DND-41 (cell line): ENCODE results near the gene FGF5.

Experiments
- ATAC-seq: fragments of 200-7000 bp; cut with Tn5 transposase; 3 replicates; pipeline ENCODE4 v1.9.1; 2021; ENCODE audit warnings: low read depth; ENCODE audit not compliant: insufficient read depth
- DNase-seq: peaks from one replicate; pipeline ENCODE4 v3.0.0-alpha.2; 2020
- H2AFZ ChIP-seq: 2 replicates; pipeline ENCODE4 v1.6.0; 2012; ENCODE audit warnings: low read depth, low read length
- H3K27ac ChIP-seq: 2 replicates; pipeline ENCODE4 v1.5.1; 2012; ENCODE audit warnings: low read length, inconsistent platforms
- H3K27me3 ChIP-seq: fragments of 200-600 bp; sonication (generic); 2 replicates; pipeline ENCODE4 v1.6.0; 2012; ENCODE audit warnings: low read length, mild to moderate bottlenecking, inconsistent platforms; ENCODE audit not compliant: insufficient read depth, poor library complexity
- H3K36me3 ChIP-seq: 2 replicates; pipeline ENCODE4 v1.5.1; 2012; ENCODE audit warnings: low read length, inconsistent platforms; ENCODE audit not compliant: insufficient read depth
- H3K4me1 ChIP-seq: 2 replicates; pipeline ENCODE4 v1.5.1; 2012; ENCODE audit warnings: mild to moderate bottlenecking, low read length; ENCODE audit not compliant: insufficient read depth
- H3K4me2 ChIP-seq: 2 replicates; pipeline ENCODE4 v1.6.0; 2012; ENCODE audit warnings: mild to moderate bottlenecking, moderate library complexity, low read length, inconsistent platforms; ENCODE audit not compliant: insufficient read depth
- H3K4me3 ChIP-seq, 2 experiments: fragments of 200-600 bp in 1 of 2; shearing (Covaris generic) in 1 of 2; 2 replicates each; pipeline ENCODE4 v1.5.1; 2012 to 2016; ENCODE audit warnings: inconsistent platforms in 2 of 2, low read length in 2 of 2, mild to moderate bottlenecking in 2 of 2, low read depth in 1 of 2, moderate library complexity in 1 of 2
- H3K79me2 ChIP-seq: 2 replicates; pipeline ENCODE4 v1.6.0; 2012; ENCODE audit warnings: low read length, inconsistent platforms; ENCODE audit not compliant: insufficient read depth
- H3K9ac ChIP-seq: 2 replicates; pipeline ENCODE4 v1.6.0; 2012; ENCODE audit warnings: low read depth, mild to moderate bottlenecking, inconsistent platforms, low read length, moderate library complexity
- H3K9me3 ChIP-seq: 2 replicates; pipeline ENCODE4 v1.5.1; 2012; ENCODE audit warnings: low read length, moderate library complexity, mild to moderate bottlenecking, inconsistent platforms; ENCODE audit not compliant: insufficient read depth, severe bottlenecking
- H4K20me1 ChIP-seq: 2 replicates; pipeline ENCODE4 v1.6.0; 2012; ENCODE audit warnings: low read length; ENCODE audit not compliant: insufficient read depth
- CTCF ChIP-seq: IDR thresholded peaks from 2 replicates; pipeline ENCODE4 v1.5.1; 2012; ENCODE audit warnings: borderline replicate concordance, low read length, moderate library complexity, mild to moderate bottlenecking; ENCODE audit not compliant: poor library complexity, severe bottlenecking; ENCODE audit errors: extremely low read depth
- EZH2 ChIP-seq: IDR thresholded peaks from 3 replicates; pipeline ENCODE4 v1.6.1; 2012; ENCODE audit warnings: borderline replicate concordance, low read depth, mild to moderate bottlenecking, moderate library complexity, low read length, inconsistent platforms; ENCODE audit not compliant: severe bottlenecking

FGF5 gene

GRCh38 chr4:80229128-80229527, 37.3 kb upstream of the FGF5 start:
- H3K27ac ChIP-seq, result no peak overlapping the region
- no peak overlapping the region for H3K4me2 ChIP-seq
- H3K4me1 ChIP-seq, result no peaks in the 10 kb centered on the region
- no peak overlapping the region for H3K9ac ChIP-seq
- no peaks in the 10 kb centered on the region for H3K9me3 ChIP-seq
- no peak overlapping the region for H2AFZ ChIP-seq
- no peak for TF ChIP-seq EZH2
- TF ChIP-seq CTCF, result no peak
- ATAC-seq (no peak), DNase-seq (no peak)
- no peaks in the 10 kb centered on the region for H3K79me2 ChIP-seq
- no peaks in the 10 kb centered on the region for H4K20me1 ChIP-seq
- no peak overlapping the region for H3K4me3 ChIP-seq
- H3K36me3 ChIP-seq, result no peaks in the 10 kb centered on the region
- no peaks in the 10 kb centered on the region for H3K27me3 ChIP-seq

GRCh38 chr4:80229590-80229989, 36.9 kb upstream of the FGF5 start:
- ATAC-seq (0 out of 3 replicates have a peak, but pooled peaks have one; percentile 29), DNase-seq (no peak)
- Histone ChIP-seq H3K27ac (no peak overlapping the region), H3K36me3 (no peaks in the 10 kb centered on the region), H3K9ac (no peak overlapping the region), H3K27me3 (no peaks in the 10 kb centered on the region), H3K4me3 (no peak overlapping the region), H3K4me2 (no peak overlapping the region), H3K4me1 (no peaks in the 10 kb centered on the region), H3K79me2 (no peaks in the 10 kb centered on the region), H2AFZ (no peak overlapping the region), H3K9me3 (no peaks in the 10 kb centered on the region), H4K20me1 (no peaks in the 10 kb centered on the region)
- TF ChIP-seq EZH2, result no peak

- Histone ChIP-seq H3K9ac (no peak overlapping the region), H2AFZ (no peak overlapping the region)
- no peak for ATAC-seq
Observed at GRCh38 chr4:80231180-80231579, 35.3 kb upstream of the FGF5 start.

DNA sequence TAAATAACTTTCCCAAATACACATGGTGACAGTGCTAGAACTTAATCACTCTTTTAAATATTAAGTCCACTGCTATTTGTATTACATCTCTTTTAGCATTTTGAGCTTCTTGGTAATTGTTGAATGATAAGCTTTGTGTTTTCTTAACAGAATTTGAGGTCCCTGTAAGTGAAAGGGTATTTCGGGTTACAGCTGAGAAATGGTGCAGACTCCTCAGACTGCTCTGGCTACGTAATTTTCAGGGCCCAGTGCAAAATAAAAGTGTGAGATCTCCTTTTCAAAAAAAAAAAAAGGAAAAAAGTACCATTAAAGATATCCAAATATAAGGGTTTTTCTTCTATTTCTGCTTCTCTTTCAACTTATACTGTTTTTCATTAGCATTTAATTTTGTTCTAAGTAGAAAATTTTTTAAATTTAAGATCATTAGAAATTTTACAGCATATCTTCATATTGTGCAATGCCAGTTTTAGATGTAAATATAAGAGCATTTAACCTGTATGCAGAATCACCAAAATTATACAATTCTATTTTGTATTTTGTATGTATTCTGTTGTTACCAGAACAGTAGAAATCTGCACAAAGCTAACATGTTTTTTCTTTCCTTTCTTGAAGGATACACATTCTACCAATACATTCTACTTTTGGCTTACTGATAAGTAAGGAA, 33.6 kb upstream of the FGF5 start:
- H3K4me3 ChIP-seq, result no peak overlapping the region
- H3K9ac ChIP-seq, result no peak overlapping the region
- no peak overlapping the region for H3K4me2 ChIP-seq
- H3K27me3 ChIP-seq, result no peaks in the 10 kb centered on the region
- no peaks in the 10 kb centered on the region for H3K79me2 ChIP-seq
- H3K36me3 ChIP-seq, result no peaks in the 10 kb centered on the region
- ATAC-seq (no peak), DNase-seq (no peak)
- no peaks in the 10 kb centered on the region for H3K4me1 ChIP-seq
- no peak for TF ChIP-seq EZH2
- TF ChIP-seq CTCF, result no peak
- H3K27ac ChIP-seq, result no peak overlapping the region
- H3K9me3 ChIP-seq, result no peaks in the 10 kb centered on the region
- no peak overlapping the region for H2AFZ ChIP-seq
- H4K20me1 ChIP-seq, result no peaks in the 10 kb centered on the region

More at GRCh38 chr4:80231180-80231579, 35.3 kb upstream of the FGF5 start:
- no peaks in the 10 kb centered on the region for H3K79me2 ChIP-seq
- no peak overlapping the region for H3K4me3 ChIP-seq
- H3K27me3 ChIP-seq, result no peaks in the 10 kb centered on the region
- H3K4me2 ChIP-seq, result no peak overlapping the region
- no peaks in the 10 kb centered on the region for H3K9me3 ChIP-seq
- H4K20me1 ChIP-seq, result no peaks in the 10 kb centered on the region
- no peak overlapping the region for H3K27ac ChIP-seq
- TF ChIP-seq EZH2 (no peak), CTCF (no peak)
- H3K36me3 ChIP-seq, result no peaks in the 10 kb centered on the region
- no peak for DNase-seq
- no peaks in the 10 kb centered on the region for H3K4me1 ChIP-seq
